ENCODE measurements around the gene MTCL3.

The MTCL3 gene

DNA sequence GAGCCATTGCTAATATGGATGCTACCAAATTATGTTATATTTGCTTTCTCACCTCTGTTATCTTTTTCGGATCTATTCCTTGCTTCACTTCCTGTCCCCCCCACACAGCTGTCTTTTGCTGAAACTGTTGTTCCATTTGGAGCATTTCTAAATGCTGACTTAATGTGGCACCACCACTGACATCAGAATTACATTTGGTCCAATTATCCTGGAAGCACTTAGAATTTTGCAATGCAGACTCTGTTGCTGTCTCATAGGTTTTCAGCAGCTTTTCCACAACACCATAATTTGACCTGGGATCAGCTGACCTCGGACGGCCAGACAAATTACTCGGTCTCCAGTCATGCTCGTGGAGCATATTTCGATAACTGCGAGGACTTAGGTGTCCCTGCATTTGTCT lies 72.8 kb downstream of the MTCL3 start:
- Histone ChIP-seq H3K4me3 (no peak overlapping the region), H4K20me1 (ENCODE audit: insufficient read depth, poor library complexity, severe bottlenecking) (no peaks in the 10 kb centered on the region), H3K27me3 (no peaks in the 10 kb centered on the region), H3K9me3 (ENCODE audit: low read depth) (no peaks in the 10 kb centered on the region), H3K9me2 (replicated peaks; ENCODE audit: insufficient read depth) (no peaks in the 10 kb centered on the region), H2AFZ (no peak overlapping the region), H3K36me3 (replicated peaks; ENCODE audit: insufficient read depth, low read depth) (no peaks in the 10 kb centered on the region), H3K4me2 (no peak overlapping the region), H3K79me2 (no peaks in the 10 kb centered on the region), H3K27ac (no peak overlapping the region), H3K4me1 (ENCODE audit: insufficient read depth) (no peaks in the 10 kb centered on the region)
- DNase-seq (ENCODE audit: low spot score) = no peak
- WGBS (ENCODE audit: low lambda C conversion rate, missing lambda C conversion rate) = 94% methylated on average over 7 of the region's 7 CpGs
- TF ChIP-seq, protein P1, sequence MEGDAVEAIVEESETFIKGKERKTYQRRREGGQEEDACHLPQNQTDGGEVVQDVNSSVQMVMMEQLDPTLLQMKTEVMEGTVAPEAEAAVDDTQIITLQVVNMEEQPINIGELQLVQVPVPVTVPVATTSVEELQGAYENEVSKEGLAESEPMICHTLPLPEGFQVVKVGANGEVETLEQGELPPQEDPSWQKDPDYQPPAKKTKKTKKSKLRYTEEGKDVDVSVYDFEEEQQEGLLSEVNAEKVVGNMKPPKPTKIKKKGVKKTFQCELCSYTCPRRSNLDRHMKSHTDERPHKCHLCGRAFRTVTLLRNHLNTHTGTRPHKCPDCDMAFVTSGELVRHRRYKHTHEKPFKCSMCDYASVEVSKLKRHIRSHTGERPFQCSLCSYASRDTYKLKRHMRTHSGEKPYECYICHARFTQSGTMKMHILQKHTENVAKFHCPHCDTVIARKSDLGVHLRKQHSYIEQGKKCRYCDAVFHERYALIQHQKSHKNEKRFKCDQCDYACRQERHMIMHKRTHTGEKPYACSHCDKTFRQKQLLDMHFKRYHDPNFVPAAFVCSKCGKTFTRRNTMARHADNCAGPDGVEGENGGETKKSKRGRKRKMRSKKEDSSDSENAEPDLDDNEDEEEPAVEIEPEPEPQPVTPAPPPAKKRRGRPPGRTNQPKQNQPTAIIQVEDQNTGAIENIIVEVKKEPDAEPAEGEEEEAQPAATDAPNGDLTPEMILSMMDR (IDR thresholded peaks at IDR 0.05; ENCODE audit: poor library complexity) = no peak
- TF ChIP-seq EZH2 (IDR thresholded peaks at IDR 0.05; ENCODE audit: borderline replicate concordance) = no peak
- TF ChIP-seq EZH2phosphoT487 (IDR thresholded peaks at IDR 0.05; ENCODE audit: low read depth, severe bottlenecking, unreplicated experiment) = no peak

DNA sequence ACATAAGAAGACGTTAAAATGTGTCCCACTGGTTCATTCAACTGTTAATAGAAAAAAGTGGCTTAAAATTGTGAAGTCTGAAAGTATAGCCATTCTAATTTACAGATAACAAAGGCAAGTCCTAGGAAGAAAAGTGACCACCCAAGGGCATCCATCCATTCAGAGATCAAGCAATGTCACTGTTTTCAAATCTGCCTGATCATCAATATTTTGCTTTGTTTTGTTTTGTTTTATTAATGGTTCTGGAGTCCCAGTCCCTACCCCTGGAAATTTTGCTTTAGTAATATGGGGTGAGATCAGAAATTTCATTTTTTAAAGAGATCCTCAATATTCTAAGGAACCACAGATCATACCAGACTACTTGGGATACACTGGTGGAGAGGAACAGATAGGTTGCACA lies 77.3 kb downstream of the MTCL3 start:
- Histone ChIP-seq H4K20me1 (ENCODE audit: insufficient read depth, poor library complexity, severe bottlenecking) (no peaks in the 10 kb centered on the region), H3K9me2 (replicated peaks; ENCODE audit: insufficient read depth) (no peaks in the 10 kb centered on the region), H3K36me3 (replicated peaks; ENCODE audit: insufficient read depth, low read depth) (no peaks in the 10 kb centered on the region), H3K27me3 (no peaks in the 10 kb centered on the region), H3K9me3 (ENCODE audit: low read depth) (no peaks in the 10 kb centered on the region), H3K4me1 (ENCODE audit: insufficient read depth) (no peaks in the 10 kb centered on the region), H3K79me2 (no peaks in the 10 kb centered on the region), H3K4me3 (no peak overlapping the region), H3K4me2 (no peak overlapping the region), H2AFZ (no peak overlapping the region), H3K27ac (no peak overlapping the region)
- DNase-seq (ENCODE audit: low spot score) = no peak
- TF ChIP-seq EZH2phosphoT487 (IDR thresholded peaks at IDR 0.05; ENCODE audit: low read depth, severe bottlenecking, unreplicated experiment) (no peak), EZH2 (IDR thresholded peaks at IDR 0.05; ENCODE audit: borderline replicate concordance) (no peak)
- TF ChIP-seq, protein P1 (IDR thresholded peaks at IDR 0.05; ENCODE audit: poor library complexity) = no peak
- WGBS (ENCODE audit: low lambda C conversion rate, missing lambda C conversion rate) = 82% methylated on average over 1 of the region's 1 CpG

DNA sequence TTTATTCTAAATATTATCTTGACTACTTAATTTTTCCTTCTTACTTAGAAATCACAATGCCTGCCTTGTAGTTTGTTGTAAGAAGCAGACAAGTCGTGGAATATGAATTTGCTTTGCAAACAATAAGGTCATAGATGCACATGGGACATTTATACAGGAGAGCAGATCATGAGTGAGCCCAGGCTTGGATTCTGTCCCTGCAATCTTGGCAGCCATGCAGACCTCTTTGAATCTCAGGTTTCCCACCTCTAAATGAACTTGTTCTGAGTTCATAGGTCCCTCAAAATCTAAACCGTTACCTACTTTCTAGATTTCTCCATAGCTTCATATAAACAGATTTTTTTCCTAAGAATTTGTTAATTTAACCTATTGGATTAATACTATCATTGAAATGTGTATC lies 79.4 kb downstream of the MTCL3 start:
- Histone ChIP-seq H3K9me3 (ENCODE audit: low read depth) (no peaks in the 10 kb centered on the region), H3K27me3 (no peaks in the 10 kb centered on the region), H2AFZ (no peak overlapping the region), H3K79me2 (no peaks in the 10 kb centered on the region), H3K4me3 (no peak overlapping the region), H3K27ac (no peak overlapping the region), H4K20me1 (ENCODE audit: insufficient read depth, poor library complexity, severe bottlenecking) (no peaks in the 10 kb centered on the region), H3K36me3 (replicated peaks; ENCODE audit: insufficient read depth, low read depth) (no peaks in the 10 kb centered on the region), H3K9me2 (replicated peaks; ENCODE audit: insufficient read depth) (no peaks in the 10 kb centered on the region), H3K4me1 (ENCODE audit: insufficient read depth) (no peaks in the 10 kb centered on the region), H3K4me2 (no peak overlapping the region)
- DNase-seq (ENCODE audit: low spot score) = no peak
- WGBS (ENCODE audit: low lambda C conversion rate, missing lambda C conversion rate) = 45% methylated on average over 2 of the region's 2 CpGs
- TF ChIP-seq EZH2phosphoT487 (IDR thresholded peaks at IDR 0.05; ENCODE audit: low read depth, severe bottlenecking, unreplicated experiment) = no peak
- no peak for TF ChIP-seq EZH2 (IDR thresholded peaks at IDR 0.05; ENCODE audit: borderline replicate concordance)
- TF ChIP-seq, protein P1 (IDR thresholded peaks at IDR 0.05; ENCODE audit: poor library complexity) = no peak

DNA sequence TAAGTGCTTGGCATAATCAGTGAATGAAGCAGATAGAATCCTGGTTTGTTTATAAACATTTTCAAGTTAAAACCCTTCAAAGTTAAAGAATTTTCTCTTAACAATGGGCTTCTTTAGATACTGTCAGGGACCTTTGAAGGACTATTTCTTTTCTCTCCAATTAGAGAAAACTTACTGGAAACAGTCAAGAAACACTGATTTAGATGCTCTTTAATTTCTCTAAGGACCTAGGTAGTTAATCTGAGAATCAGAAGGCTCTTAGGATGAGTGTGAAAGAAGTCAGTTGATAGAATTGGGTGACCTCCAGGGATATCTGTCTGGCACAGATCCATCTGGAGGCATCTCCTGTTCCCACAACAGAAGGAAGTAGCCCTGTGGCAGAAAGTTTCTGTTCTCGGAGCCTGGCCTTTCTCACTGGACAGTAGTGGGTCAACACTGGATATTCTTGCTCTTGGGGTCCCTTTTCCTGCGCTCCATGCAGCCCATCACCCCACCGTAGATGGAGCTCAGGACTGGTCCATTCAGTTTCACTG lies 82.5 kb downstream of the MTCL3 start:
- Histone ChIP-seq H3K27ac (no peak overlapping the region), H3K27me3 (no peaks in the 10 kb centered on the region), H3K36me3 (replicated peaks; ENCODE audit: insufficient read depth, low read depth) (no peaks in the 10 kb centered on the region), H3K4me2 (no peak overlapping the region), H4K20me1 (ENCODE audit: insufficient read depth, poor library complexity, severe bottlenecking) (no peaks in the 10 kb centered on the region), H3K9me3 (ENCODE audit: low read depth) (no peaks in the 10 kb centered on the region), H3K4me1 (ENCODE audit: insufficient read depth) (no peaks in the 10 kb centered on the region), H3K79me2 (no peaks in the 10 kb centered on the region), H3K9me2 (replicated peaks; ENCODE audit: insufficient read depth) (no peaks in the 10 kb centered on the region), H3K4me3 (no peak overlapping the region), H2AFZ (no peak overlapping the region)
- WGBS (ENCODE audit: low lambda C conversion rate, missing lambda C conversion rate) = 87% methylated on average over 3 of the region's 3 CpGs
- no peak for DNase-seq (ENCODE audit: low spot score)
- TF ChIP-seq EZH2 (IDR thresholded peaks at IDR 0.05; ENCODE audit: borderline replicate concordance) = no peak
- TF ChIP-seq EZH2phosphoT487 (IDR thresholded peaks at IDR 0.05; ENCODE audit: low read depth, severe bottlenecking, unreplicated experiment) = no peak
- TF ChIP-seq, protein P1 (IDR thresholded peaks at IDR 0.05; ENCODE audit: poor library complexity) = no peak

Data from hepatocyte (in vitro differentiated cells).